OCI-LY1 (cell line): ENCODE data around the gene PPP1CB.

ENCODE experiments used
- H2AFZ ChIP-seq: fragments of 200-600 bp; sonication (generic), shearing (Covaris generic); 2 replicates; pipeline ENCODE4 v1.6.0; 2014; ENCODE audit warnings: antibody characterized with exemption, mild to moderate bottlenecking, low read length
- H3F3A ChIP-seq: fragments of 200-600 bp; sonication (generic), shearing (Covaris generic); 2 replicates; pipeline ENCODE4 v1.6.0; 2014; ENCODE audit warnings: mild to moderate bottlenecking, antibody characterized with exemption, low read length, moderate library complexity; ENCODE audit not compliant: insufficient read depth
- H3K27ac ChIP-seq: fragments of 200-600 bp; sonication (generic); 2 replicates; pipeline ENCODE4 v1.5.1; 2014; ENCODE audit warnings: low read length, mixed run types, mild to moderate bottlenecking, low read depth; ENCODE audit not compliant: poor library complexity, severe bottlenecking
- H3K27me3 ChIP-seq: fragments of 200-600 bp; sonication (generic); 2 replicates; pipeline ENCODE4 v1.6.0; 2014; ENCODE audit warnings: antibody characterized with exemption, mild to moderate bottlenecking, low read length, moderate library complexity; ENCODE audit not compliant: insufficient read depth
- H3K36me3 ChIP-seq: fragments of 200-600 bp; sonication (generic); 2 replicates; pipeline ENCODE4 v1.6.1; 2014; ENCODE audit warnings: mild to moderate bottlenecking, antibody characterized with exemption, low read length, moderate library complexity, mixed read lengths; ENCODE audit not compliant: insufficient read depth
- H3K4me1 ChIP-seq: fragments of 200-600 bp; sonication (generic); 2 replicates; pipeline ENCODE4 v1.5.1; 2014; ENCODE audit warnings: mild to moderate bottlenecking, low read length, moderate library complexity; ENCODE audit not compliant: insufficient read depth, severe bottlenecking
- H3K4me2 ChIP-seq: fragments of 200-600 bp; sonication (generic), shearing (Covaris generic); 2 replicates; pipeline ENCODE4 v1.6.1; 2014; ENCODE audit warnings: low read length
- H3K4me3 ChIP-seq: fragments of 200-600 bp; sonication (generic); 2 replicates; pipeline ENCODE4 v1.5.1; 2014; ENCODE audit warnings: low read length, low read depth, mild to moderate bottlenecking, mixed read lengths; ENCODE audit not compliant: poor library complexity, severe bottlenecking
- H3K79me2 ChIP-seq: fragments of 200-600 bp; shearing (Covaris generic); 2 replicates; pipeline ENCODE4 v1.6.1; 2016; ENCODE audit warnings: mixed run types, low read length, mixed read lengths; ENCODE audit not compliant: insufficient read depth
- H3K9ac ChIP-seq: fragments of 200-600 bp; sonication (generic), shearing (Covaris generic); 2 replicates; pipeline ENCODE4 v1.6.1; 2014; ENCODE audit warnings: mild to moderate bottlenecking, low read length, mixed read lengths
- H3K9me2 ChIP-seq: fragments of 200-600 bp; sonication (generic), shearing (Covaris generic); 2 replicates; pipeline ENCODE4 v1.6.1; 2014; ENCODE audit warnings: low read depth, mild to moderate bottlenecking, low read length, mixed read lengths
- H3K9me3 ChIP-seq: fragments of 200-600 bp; shearing (Covaris generic); 2 replicates; pipeline ENCODE4 v1.6.1; 2014; ENCODE audit warnings: low read length, mixed read lengths
- H4K20me1 ChIP-seq: fragments of 200-600 bp; sonication (generic), shearing (Covaris generic); 2 replicates; pipeline ENCODE4 v1.6.0; 2016; ENCODE audit warnings: mild to moderate bottlenecking, low read length; ENCODE audit not compliant: insufficient read depth
- EZH2 ChIP-seq: fragments of 200-600 bp; sonication (generic), shearing (Covaris generic); IDR thresholded peaks from 2 replicates; pipeline ENCODE4 v1.8.0; 2017; ENCODE audit warnings: borderline replicate concordance, mixed run types, mild to moderate bottlenecking, antibody characterized with exemption, low read length, moderate library complexity, mixed read lengths
- TF ChIP-seq, protein P1 (sequence below): fragments of 200-600 bp; sonication (generic), shearing (Covaris generic); IDR thresholded peaks from 2 replicates; pipeline ENCODE4 v1.5.1; 2017; ENCODE audit warnings: mild to moderate bottlenecking, antibody characterized with exemption, low read length, moderate library complexity, mixed read lengths

The PPP1CB gene

DNA sequence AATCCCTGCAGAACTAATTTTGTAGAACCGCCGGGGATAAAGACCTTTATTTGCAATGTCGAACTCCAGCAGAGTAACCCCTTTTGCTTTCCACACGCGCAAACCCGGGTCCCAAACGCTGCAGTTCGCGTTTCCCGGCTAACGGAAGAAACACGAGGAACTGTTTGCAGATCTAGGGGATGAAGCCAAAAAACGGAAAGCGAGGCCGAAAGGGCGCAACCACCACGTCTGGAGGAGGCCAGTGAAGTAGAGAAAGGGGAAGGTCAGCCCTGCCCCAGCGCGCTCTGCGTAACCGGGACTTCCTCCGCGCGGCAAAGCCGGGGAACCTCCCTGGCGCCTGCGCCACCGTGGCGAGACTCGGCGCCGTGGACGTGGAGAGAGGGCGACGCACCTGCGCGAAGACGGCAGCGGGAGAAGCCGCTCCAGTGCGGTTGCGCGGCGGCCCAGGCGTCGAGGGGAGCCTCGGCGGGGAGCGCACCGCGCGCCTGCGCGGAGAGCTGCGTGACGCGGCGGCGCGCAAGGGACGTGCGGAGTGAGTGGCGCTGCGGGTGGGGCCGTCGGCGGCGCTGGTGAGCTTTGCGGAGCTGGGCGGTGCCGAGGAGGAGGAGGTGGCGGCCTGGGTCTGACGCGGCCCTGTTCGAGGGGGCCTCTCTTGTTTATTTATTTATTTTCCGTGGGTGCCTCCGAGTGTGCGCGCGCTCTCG lies at the start of gene PPP1CB:
Gene PPP1CB (plus strand): TSS at position 579 of the 704 bp plus-strand sequence. CDS start 295 bp downstream, outside the sequence.
- Histone ChIP-seq H3K9ac (peak within 1 kb of the TSS; percentile 94), H2AFZ (peak within 1 kb of the TSS; percentile 91), H3K9me3 (no peaks in the 10 kb centered on the region), H3K79me2 (peaks cover 44% of the 10 kb centered on the region), H3K4me3 (peak within 1 kb of the TSS; percentile 90), H3K9me2 (no peaks in the 10 kb centered on the region), H3K36me3 (no peaks in the 10 kb centered on the region), H3K4me1 (peaks cover 43% of the 10 kb centered on the region), H3K27ac (peak within 1 kb of the TSS; percentile 86), H3K4me2 (peak within 1 kb of the TSS; percentile 94), H3K27me3 (no peaks in the 10 kb centered on the region), H3F3A (no peaks in the 10 kb centered on the region), H4K20me1 (no peaks in the 10 kb centered on the region)
- TF ChIP-seq, protein P1, sequence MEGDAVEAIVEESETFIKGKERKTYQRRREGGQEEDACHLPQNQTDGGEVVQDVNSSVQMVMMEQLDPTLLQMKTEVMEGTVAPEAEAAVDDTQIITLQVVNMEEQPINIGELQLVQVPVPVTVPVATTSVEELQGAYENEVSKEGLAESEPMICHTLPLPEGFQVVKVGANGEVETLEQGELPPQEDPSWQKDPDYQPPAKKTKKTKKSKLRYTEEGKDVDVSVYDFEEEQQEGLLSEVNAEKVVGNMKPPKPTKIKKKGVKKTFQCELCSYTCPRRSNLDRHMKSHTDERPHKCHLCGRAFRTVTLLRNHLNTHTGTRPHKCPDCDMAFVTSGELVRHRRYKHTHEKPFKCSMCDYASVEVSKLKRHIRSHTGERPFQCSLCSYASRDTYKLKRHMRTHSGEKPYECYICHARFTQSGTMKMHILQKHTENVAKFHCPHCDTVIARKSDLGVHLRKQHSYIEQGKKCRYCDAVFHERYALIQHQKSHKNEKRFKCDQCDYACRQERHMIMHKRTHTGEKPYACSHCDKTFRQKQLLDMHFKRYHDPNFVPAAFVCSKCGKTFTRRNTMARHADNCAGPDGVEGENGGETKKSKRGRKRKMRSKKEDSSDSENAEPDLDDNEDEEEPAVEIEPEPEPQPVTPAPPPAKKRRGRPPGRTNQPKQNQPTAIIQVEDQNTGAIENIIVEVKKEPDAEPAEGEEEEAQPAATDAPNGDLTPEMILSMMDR, result no peak
- no peak for TF ChIP-seq EZH2

DNA sequence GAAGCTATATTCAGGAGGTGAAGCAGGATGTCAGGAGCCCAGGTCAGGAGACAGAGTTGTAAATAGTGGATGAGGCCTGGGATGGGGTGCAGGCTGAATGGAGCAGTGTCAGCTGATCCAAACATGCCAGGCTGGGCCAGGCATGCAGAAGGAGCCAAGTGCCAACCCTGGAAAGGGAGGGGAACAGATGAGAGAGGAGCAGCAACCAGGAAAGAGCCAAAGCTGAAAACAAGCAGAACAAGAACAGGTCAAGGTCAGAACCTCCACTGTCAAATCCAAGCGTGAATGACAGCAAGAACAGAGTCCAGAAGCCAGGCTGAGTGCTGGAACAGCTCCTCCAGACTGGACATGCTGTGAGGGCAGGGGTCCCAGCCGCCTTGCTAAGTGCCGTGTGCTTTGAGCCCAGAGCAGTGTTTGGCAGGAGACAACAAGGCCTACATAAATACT lies 49.2 kb upstream of the PPP1CB start:
- Histone ChIP-seq H3K4me2 (no peak overlapping the region), H3K4me3 (no peak overlapping the region), H4K20me1 (no peaks in the 10 kb centered on the region), H3K9me2 (no peaks in the 10 kb centered on the region), H3K79me2 (no peaks in the 10 kb centered on the region), H3K27me3 (no peaks in the 10 kb centered on the region), H3K36me3 (no peaks in the 10 kb centered on the region), H3K27ac (no peak overlapping the region), H3K9me3 (no peaks in the 10 kb centered on the region), H3F3A (no peaks in the 10 kb centered on the region), H3K9ac (no peak overlapping the region), H2AFZ (no peak overlapping the region), H3K4me1 (no peaks in the 10 kb centered on the region)
- no peak for TF ChIP-seq EZH2
- TF ChIP-seq, protein P1, result no peak

DNA sequence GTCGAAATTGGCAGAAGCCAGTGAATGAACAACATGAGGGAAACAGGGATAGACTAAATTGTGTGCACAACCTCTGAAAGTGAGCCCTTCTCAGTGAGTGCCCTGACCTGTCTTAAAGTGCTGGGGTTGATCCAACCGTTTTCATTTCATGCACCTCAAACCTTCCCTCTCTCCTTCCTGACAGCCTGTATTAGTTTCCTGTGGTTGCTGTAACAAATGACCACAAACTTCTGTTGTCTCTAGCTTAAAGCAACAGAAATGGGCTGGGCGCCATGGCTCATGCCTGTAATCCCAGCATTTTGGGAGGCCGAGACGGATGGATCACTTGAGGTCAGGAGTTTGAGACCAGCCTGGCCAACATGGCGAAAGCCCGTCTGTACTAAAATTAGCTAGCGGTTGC lies 48.8 kb upstream of the PPP1CB start:
- Histone ChIP-seq H3K27ac (no peak overlapping the region), H3K9me2 (no peaks in the 10 kb centered on the region), H3K4me1 (no peaks in the 10 kb centered on the region), H3K9ac (no peak overlapping the region), H3K4me2 (no peak overlapping the region), H3K27me3 (no peaks in the 10 kb centered on the region), H3K79me2 (no peaks in the 10 kb centered on the region), H3K36me3 (no peaks in the 10 kb centered on the region), H3K9me3 (no peaks in the 10 kb centered on the region), H4K20me1 (no peaks in the 10 kb centered on the region), H3F3A (no peaks in the 10 kb centered on the region), H3K4me3 (no peak overlapping the region), H2AFZ (no peak overlapping the region)
- TF ChIP-seq, protein P1, result no peak
- no peak for TF ChIP-seq EZH2
